HEK293 (cell line): ENCODE results near the gene DRICH1.
A peak's percentile ranks its signal among the peaks of the same experiment; 100 is the strongest.

ENCODE experiments used
- CTCF ChIA-PET: fragments of 350-600 bp; formaldehyde crosslinking; extraction: SDS; loops from one replicate; lab custom pipeline; 2021; ENCODE audit warnings: antibody characterized with exemption; lab: Yijun Ruan, JAX
- POLR2A ChIA-PET: fragments of 300-600 bp; formaldehyde crosslinking; extraction: SDS; loops from one replicate; lab custom pipeline; 2020; ENCODE audit warnings: antibody characterized with exemption, inconsistent platforms; lab: Yijun Ruan, JAX
- H3K27ac ChIP-seq: fragments of 200-500 bp; sonication (Bioruptor generic); 2 replicates; pipeline ENCODE4 v1.5.1; 2014; ENCODE audit warnings: low read depth, low read length, control low read depth, inconsistent platforms; ENCODE audit errors: extremely low read depth
- H3K36me3 ChIP-seq, 2 experiments: fragments of 200-500 bp in 1 of 2; sonication (Bioruptor generic) in 1 of 2; 1 replicate in 1 of 2; 2 replicates in 1 of 2; pipeline ENCODE4 v1.5.1; 2014 to 2017; ENCODE audit warnings: inconsistent platforms in 2 of 2, low read length in 2 of 2; ENCODE audit not compliant: control insufficient read depth in 2 of 2, insufficient read depth in 1 of 2
- H3K4me1 ChIP-seq: fragments of 200-500 bp; sonication (Bioruptor generic); 2 replicates; pipeline ENCODE4 v1.5.1; 2014; ENCODE audit warnings: mild to moderate bottlenecking, low read length, inconsistent platforms; ENCODE audit not compliant: control insufficient read depth, insufficient read depth
- H3K4me3 ChIP-seq: 2 replicates; pipeline ENCODE4 v1.5.1; 2011; ENCODE audit warnings: low read depth, mild to moderate bottlenecking, control low read depth, low read length, moderate library complexity
- H3K9me3 ChIP-seq: fragments of 200-500 bp; sonication (Bioruptor generic); 2 replicates; pipeline ENCODE4 v1.5.1; 2014; ENCODE audit warnings: low read depth, low read length, inconsistent platforms; ENCODE audit not compliant: control insufficient read depth, insufficient read depth
- EGR2 ChIP-seq: fragments of 450-650 bp; formaldehyde crosslinking; IDR thresholded peaks from 2 replicates; pipeline ENCODE4 v1.5.1; 2016; ENCODE audit warnings: low read depth, missing biosample characterization, missing genetic modification characterization
- KLF1 ChIP-seq: fragments of 450-650 bp; formaldehyde crosslinking; IDR thresholded peaks from 2 replicates; pipeline ENCODE4 v1.5.1; 2016; ENCODE audit warnings: missing biosample characterization, missing genetic modification characterization
- MZF1 ChIP-seq: fragments of 450-650 bp; formaldehyde crosslinking; IDR thresholded peaks from 2 replicates; pipeline ENCODE4 v1.5.1; 2017; ENCODE audit warnings: missing biosample characterization, missing genetic modification characterization, borderline replicate concordance
- PRDM4 ChIP-seq: fragments of 450-650 bp; formaldehyde crosslinking; IDR thresholded peaks from 2 replicates; pipeline ENCODE4 v1.5.1; 2017; ENCODE audit warnings: missing biosample characterization, missing genetic modification characterization
- SCRT1 ChIP-seq: fragments of 450-650 bp; formaldehyde crosslinking; IDR thresholded peaks from 2 replicates; pipeline ENCODE4 v1.5.1; 2016; ENCODE audit warnings: missing biosample characterization, missing genetic modification characterization, borderline replicate concordance
- YY2 ChIP-seq: fragments of 450-650 bp; formaldehyde crosslinking; IDR thresholded peaks from 2 replicates; pipeline ENCODE4 v1.5.1; 2016; ENCODE audit warnings: missing biosample characterization, missing genetic modification characterization
- ZFHX2 ChIP-seq: fragments of 450-650 bp; formaldehyde crosslinking; conservative IDR thresholded peaks from 2 replicates; pipeline ENCODE4 v1.5.1; 2016; ENCODE audit warnings: missing biosample characterization, missing genetic modification characterization
- ZNF211 ChIP-seq: fragments of 450-650 bp; formaldehyde crosslinking; IDR thresholded peaks from 2 replicates; pipeline ENCODE4 v1.5.1; 2016; ENCODE audit warnings: low read depth, missing biosample characterization, missing genetic modification characterization
- ZNF23 ChIP-seq: fragments of 450-650 bp; formaldehyde crosslinking; IDR thresholded peaks from 2 replicates; pipeline ENCODE4 v1.5.1; 2016; ENCODE audit warnings: missing biosample characterization, missing genetic modification characterization, borderline replicate concordance
- ZNF302 ChIP-seq: fragments of 450-650 bp; formaldehyde crosslinking; IDR thresholded peaks from 2 replicates; pipeline ENCODE4 v1.5.1; 2016; ENCODE audit warnings: missing biosample characterization, missing genetic modification characterization, low read depth
- ZNF449 ChIP-seq: fragments of 450-650 bp; formaldehyde crosslinking; IDR thresholded peaks from 2 replicates; pipeline ENCODE4 v1.5.1; 2017; ENCODE audit warnings: missing biosample characterization, mild to moderate bottlenecking, missing genetic modification characterization, moderate library complexity
- ZNF521 ChIP-seq: fragments of 450-650 bp; formaldehyde crosslinking; IDR thresholded peaks from 2 replicates; pipeline ENCODE4 v1.5.1; 2017; ENCODE audit warnings: missing biosample characterization, mild to moderate bottlenecking, missing genetic modification characterization
- ZNF692 ChIP-seq: fragments of 450-650 bp; formaldehyde crosslinking; IDR thresholded peaks from 2 replicates; pipeline ENCODE4 v1.5.1; 2016; ENCODE audit warnings: missing biosample characterization, missing genetic modification characterization
- ZNF768 ChIP-seq: fragments of 450-650 bp; formaldehyde crosslinking; IDR thresholded peaks from 2 replicates; pipeline ENCODE4 v1.5.1; 2018; ENCODE audit warnings: missing biosample characterization, mild to moderate bottlenecking, missing genetic modification characterization
- ZNF785 ChIP-seq: fragments of 450-650 bp; formaldehyde crosslinking; IDR thresholded peaks from 2 replicates; pipeline ENCODE4 v1.5.1; 2016; ENCODE audit warnings: missing biosample characterization, missing genetic modification characterization

The DRICH1 gene

DNA sequence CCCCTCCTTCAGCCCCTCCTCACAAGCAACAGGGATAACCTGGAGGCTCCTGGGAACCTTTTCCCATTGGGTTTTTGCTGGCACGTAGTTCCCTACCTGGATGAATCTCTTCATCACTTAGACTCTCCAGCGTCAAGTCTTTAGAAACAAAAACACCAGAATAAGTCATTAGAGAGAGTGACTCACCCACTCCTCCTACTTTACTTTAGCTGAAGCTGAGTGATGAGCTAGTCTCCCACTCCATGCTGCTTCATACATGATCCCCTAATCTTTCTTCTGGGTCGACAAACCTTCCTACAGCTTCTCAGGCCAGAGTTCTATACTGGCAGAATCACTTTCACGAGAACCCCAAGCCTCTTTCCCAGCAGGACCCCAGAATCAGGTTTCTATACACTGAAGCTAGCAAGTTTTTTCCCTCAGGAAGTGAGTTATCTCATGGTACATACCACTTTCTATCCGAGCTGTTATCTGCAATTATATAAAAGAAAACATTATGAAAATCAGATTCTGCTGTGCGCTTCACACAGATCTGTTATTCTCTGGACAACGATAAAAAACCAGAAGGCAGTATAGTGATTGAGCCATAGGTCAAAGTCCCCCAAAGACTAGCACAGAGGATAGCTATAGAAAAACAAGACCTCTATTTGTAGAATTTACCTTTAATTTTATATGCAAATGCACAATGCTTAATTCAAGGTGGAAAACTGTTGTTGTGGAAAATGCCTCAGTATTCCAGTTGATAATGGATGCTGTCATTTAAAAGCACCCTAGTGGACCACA lies 18.7 kb downstream of the DRICH1 start:
- no peak overlapping the region for H3K27ac ChIP-seq
- H3K4me3 ChIP-seq = no peak overlapping the region
- no peaks in the 10 kb centered on the region for H3K36me3 ChIP-seq
- TF ChIP-seq PRDM4 (tag by site-specific recombination) (no peak), ZNF768 (tag by site-specific recombination) (no peak), ZNF23 (tag by site-specific recombination) (no peak), ZNF211 (tag by site-specific recombination) (no peak), YY2 (tag by site-specific recombination) (no peak), ZNF302 (no peak), ZNF692 (tag by site-specific recombination) (no peak), ZNF785 (tag by site-specific recombination) (no peak), ZFHX2 (peak; percentile 72), KLF1 (no peak), EGR2 (peak; percentile 76)
- ChIA-PET POLR2A (interaction anchor here (0.8 kb wide), 1 partner anchor 244 kb away, joined by 3 read pairs; the partner anchor contains the start of gene SLC2A11), CTCF (interaction anchor here (1.2 kb wide), 1 partner anchor 22 kb away, joined by 4 read pairs; no protein-coding TSS in a partner anchor)
- H3K9me3 ChIP-seq = no peaks in the 10 kb centered on the region
- no peaks in the 10 kb centered on the region; the same call in 1 of the 2 replicates for H3K4me1 ChIP-seq

DNA sequence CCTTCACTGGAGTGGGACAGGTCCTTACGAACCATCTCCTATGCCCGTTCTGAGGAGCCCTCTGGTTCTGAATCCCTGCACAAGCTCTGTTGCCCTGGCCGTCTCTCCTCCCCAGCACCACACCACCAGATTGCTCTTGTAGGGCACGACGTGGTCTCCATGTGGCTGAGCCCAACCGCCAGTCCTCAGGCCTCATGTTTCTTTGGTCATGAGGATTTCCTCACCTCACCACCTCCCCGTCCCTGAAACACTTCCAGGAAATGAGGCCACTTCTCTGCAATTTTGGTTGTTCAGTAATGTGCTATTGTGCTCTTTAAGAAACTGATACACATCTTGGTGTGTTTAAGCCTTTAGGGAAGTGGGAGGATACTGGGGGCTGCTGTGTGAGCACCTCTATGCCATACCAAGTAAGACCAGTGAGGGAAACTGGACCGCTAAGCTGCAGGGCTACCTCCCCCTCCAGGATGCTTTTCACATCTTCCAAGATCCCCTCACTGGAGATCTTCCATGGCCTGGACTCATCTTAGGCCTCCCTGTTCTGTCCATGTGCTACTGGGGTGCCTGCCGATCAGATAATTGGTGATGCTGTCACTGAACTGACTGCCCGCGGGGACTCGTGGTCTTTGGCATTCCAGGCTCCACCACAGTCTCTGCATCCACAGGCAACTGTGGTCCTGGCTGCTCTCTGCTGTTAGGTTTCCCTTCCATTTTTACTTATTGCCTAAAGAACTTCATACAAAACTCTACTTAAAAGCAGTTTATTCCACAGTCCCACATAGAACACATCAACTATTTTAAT lies 21.9 kb downstream of the DRICH1 start:
- Histone ChIP-seq H3K4me3 (no peak overlapping the region), H3K36me3 (no peaks in the 10 kb centered on the region), H3K9me3 (no peaks in the 10 kb centered on the region), H3K27ac (no peak overlapping the region)
- CTCF ChIA-PET = interaction anchor here (0.6 to 2.3 kb wide), 2 partner anchors 19 to 77 kb away, joined by 6 to 7 read pairs; no protein-coding TSS in a partner anchor
- TF ChIP-seq ZNF449 (tag by site-specific recombination) = peak; percentile 86
- no peak for TF ChIP-seq ZNF521 (tag by site-specific recombination)
- TF ChIP-seq SCRT1 (tag by site-specific recombination) = no peak
- no peak for TF ChIP-seq MZF1 (tag by site-specific recombination)
- TF ChIP-seq, all 188 proteins: peak for 1
- H3K4me1 ChIP-seq = no peaks in the 10 kb centered on the region; the same call in 1 of the 2 replicates
- POLR2A ChIA-PET = no interaction called here
